ENCODE results near the gene SOX6. TPM values are rescaled to one million over a fixed set of nuclear protein-coding genes. Genes with fewer than 3 reads are reported as not detected.
"Not testable (repeated sequence)": the region's sequence is repeated elsewhere in the genome, so short reads cannot be mapped to it uniquely, and the experiment has no call there.

Gene SOX6
- total RNA-seq, 1 experiment from 2014 or later = 7.9 TPM

DNA sequence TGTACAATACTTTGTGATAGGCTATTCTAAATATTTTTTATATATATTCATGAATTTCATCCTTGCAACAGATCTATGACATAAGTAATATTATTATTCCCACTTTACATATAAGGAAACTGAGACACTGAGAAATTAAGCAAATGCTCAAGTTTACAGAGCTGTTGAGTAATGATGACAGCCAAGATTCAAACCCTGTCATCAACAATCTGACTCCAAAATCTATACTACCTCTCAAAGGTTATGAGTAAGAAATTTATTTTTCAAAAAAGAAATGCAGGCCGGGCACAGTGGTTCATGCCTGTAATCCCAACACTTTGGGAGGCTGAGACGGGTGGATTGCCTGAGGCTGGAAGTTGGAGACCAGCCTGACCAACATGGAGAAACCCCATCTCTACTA, 22.6 kb upstream of the SOX6 start:
- Histone ChIP-seq H3K27me3 (no peaks in the 10 kb centered on the region), H3K27ac (no peak overlapping the region), H3K36me3 (no peaks in the 10 kb centered on the region), H3K9me3 (replicated peaks) (no peaks in the 10 kb centered on the region), H3K4me3 (no peak overlapping the region), H3K4me1 (no peaks in the 10 kb centered on the region)
- no peak for DNase-seq

DNA sequence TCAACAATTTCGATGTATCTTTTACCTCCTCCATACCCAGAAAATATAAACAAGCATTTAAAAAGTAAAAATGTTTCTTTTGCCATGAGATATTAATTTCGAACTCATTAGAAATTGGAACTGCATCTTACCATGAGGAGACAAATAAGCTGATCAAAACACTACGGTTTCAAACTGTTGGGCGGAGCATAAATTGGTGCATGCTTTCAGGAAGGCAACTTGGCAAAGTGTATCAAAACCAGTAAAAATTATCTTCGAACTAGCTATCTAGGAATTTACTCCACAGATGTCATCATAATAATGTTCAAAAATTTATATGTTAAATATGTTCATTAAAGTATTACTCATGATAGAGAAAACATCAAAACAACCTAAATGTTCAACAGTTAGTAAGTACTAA, 21.4 kb upstream of the SOX6 start:
- no peak overlapping the region for H3K27ac ChIP-seq
- no peaks in the 10 kb centered on the region for H3K4me1 ChIP-seq
- no peak overlapping the region for H3K4me3 ChIP-seq
- no peaks in the 10 kb centered on the region for H3K9me3 ChIP-seq (replicated peaks)
- DNase-seq = no peak
- no peaks in the 10 kb centered on the region for H3K36me3 ChIP-seq
- no peaks in the 10 kb centered on the region for H3K27me3 ChIP-seq

DNA sequence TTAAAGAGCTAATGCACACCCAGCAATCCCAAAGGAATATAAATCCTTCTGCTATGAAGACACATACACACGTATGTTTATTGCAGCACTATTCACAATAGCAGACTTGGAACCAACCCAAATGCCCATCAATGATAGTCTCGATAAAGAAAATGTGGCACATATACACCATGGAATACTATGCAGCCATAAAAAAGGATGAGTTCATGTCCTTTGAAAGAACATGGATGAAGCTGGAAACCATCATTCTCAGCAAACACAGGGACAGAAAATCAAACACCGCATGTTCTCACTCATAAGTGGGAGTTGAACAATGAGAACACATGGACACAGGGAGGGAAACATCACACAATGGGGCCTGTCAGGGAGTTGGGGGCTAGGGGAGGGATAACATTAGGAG, 19.3 kb upstream of the SOX6 start:
- H3K4me1 ChIP-seq; H3K36me3 ChIP-seq; H3K27me3 ChIP-seq; H3K9me3 ChIP-seq (replicated peaks); H3K27ac ChIP-seq; DNase-seq; H3K4me3 ChIP-seq: not testable (repeated sequence)

DNA sequence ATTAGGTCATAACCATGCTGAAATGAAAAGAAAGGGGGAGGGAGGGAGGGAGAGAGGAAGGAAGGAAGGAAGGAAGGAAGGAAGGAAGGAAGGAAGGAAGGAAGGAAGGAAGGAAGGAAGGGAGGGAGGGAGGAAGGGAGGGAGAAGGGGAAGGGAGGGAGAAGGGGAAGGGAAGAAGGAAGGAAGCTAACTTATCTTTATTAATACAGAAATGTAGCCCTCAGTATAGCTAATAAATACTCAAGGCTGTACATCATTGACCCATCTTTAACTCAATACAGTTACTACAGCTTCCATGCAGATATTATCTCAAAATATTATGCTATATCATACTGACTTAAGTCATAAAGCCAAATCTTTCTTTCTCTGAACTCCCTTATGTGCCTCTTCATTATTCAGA, 17.4 kb upstream of the SOX6 start:
- no peaks in the 10 kb centered on the region for H3K4me1 ChIP-seq
- no peak for DNase-seq
- no peak overlapping the region for H3K27ac ChIP-seq
- H3K27me3 ChIP-seq = no peaks in the 10 kb centered on the region
- no peaks in the 10 kb centered on the region for H3K36me3 ChIP-seq
- no peak overlapping the region for H3K4me3 ChIP-seq
- H3K9me3 ChIP-seq (replicated peaks) = no peaks in the 10 kb centered on the region

DNA sequence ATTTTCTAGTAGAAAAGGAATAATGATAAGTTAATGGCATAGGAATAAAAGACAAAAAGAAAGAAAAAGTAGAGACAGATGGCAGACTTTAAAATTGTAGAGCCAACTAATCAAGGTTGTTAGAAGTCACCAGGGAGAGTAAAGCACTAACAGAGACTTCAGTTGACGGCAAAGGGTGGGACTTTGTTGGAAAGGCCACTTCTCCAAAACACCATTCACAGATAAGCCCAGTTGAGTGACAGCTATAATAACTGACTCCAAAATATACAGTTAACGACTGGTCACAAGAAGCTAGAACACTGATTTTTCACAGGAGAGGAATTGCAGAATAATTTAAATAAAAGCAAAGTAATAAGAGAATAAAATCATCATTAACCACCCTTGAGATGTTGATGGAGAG, 16.0 kb upstream of the SOX6 start:
- Histone ChIP-seq H3K27me3 (no peaks in the 10 kb centered on the region), H3K27ac (no peak overlapping the region), H3K4me3 (no peak overlapping the region), H3K4me1 (no peaks in the 10 kb centered on the region), H3K36me3 (no peaks in the 10 kb centered on the region), H3K9me3 (replicated peaks) (no peaks in the 10 kb centered on the region)
- DNase-seq = no peak

DNA sequence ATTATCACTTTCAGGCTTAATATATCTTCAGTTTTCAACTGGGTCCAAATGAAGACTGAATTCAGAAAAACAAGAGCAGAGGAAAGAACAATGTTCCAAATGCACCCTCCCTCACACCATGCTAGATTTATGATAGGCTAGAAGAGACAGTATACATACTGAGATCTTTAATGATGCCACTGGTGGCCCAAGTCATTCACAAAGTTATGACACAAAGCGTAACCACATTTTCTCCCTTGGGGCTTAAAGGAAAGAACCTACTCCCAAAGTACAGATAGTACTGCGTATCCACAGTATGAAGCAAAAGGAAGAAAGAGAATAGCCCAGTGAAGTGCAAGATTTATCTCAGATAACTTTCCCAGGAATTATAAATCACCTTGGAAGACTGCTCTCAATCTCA, 10.9 kb upstream of the SOX6 start:
- no peak for DNase-seq
- Histone ChIP-seq H3K4me3 (no peak overlapping the region), H3K9me3 (replicated peaks) (no peaks in the 10 kb centered on the region), H3K4me1 (no peaks in the 10 kb centered on the region), H3K27me3 (no peaks in the 10 kb centered on the region), H3K27ac (no peak overlapping the region), H3K36me3 (no peaks in the 10 kb centered on the region)

DNA sequence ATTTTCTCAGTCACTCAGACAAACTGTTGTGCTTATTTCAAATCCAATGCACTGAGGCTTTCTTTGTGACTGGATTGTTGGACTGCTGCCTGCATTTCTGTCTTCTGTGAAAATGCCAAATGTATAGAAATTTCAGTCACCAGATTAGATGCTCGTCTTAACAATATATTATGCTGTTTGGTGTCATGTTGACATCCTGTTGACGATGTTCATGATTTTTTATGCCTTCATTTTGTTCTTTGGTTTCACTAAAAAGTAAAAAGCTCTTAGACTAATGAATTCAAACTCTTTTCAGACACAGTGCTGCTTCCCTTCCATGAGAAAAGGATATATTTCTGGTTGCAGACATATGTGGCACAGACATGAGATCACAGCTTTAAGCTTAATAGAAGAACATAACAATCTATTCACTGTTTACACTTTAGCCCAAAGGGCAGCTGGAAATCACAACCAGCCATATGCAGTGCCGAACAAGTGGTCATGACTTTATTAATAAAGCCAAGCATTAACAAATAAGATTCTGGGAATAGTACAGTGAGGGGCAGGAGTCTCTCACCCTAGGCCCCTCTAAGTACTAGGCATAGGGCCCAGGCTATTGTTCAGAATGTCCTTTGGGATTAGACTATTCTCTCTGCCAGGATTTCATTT, 9.4 kb upstream of the SOX6 start:
- peak in 1 of 2 experiments; percentile 37 for DNase-seq
- peaks cover 9% of the 10 kb centered on the region; the same call in 1 of the 2 replicates for H3K4me1 ChIP-seq

DNA sequence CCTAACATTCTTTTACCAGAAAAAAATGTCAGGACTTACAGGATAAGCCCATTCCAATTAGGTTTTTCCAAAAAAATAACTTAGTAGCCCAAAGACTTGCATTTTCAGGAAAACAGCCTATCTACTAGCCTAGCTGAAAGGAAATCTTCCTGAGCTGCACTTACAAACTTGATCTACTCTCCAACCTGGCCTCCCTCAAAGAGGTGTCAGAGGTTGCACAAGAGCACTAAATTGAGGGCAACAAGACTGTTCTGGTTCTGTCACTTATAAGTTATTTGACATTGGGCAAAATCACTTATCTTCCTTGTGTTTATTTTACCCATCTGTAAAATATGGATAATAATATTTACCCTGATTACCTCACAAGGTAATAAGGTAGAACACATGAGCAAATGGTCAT, 7.9 kb upstream of the SOX6 start:
- no peak overlapping the region for H3K27ac ChIP-seq
- no peak for DNase-seq
- H3K36me3 ChIP-seq = no peaks in the 10 kb centered on the region
- no peaks in the 10 kb centered on the region for H3K9me3 ChIP-seq (replicated peaks)
- peaks cover 9% of the 10 kb centered on the region; the same call in 1 of the 2 replicates for H3K4me1 ChIP-seq
- H3K27me3 ChIP-seq = no peaks in the 10 kb centered on the region
- H3K4me3 ChIP-seq = no peak overlapping the region

More for the DNA sequence above, 9.4 kb upstream of the SOX6 start:
- H3K9me3 ChIP-seq (replicated peaks) = no peaks in the 10 kb centered on the region
- H3K36me3 ChIP-seq = no peaks in the 10 kb centered on the region
- H3K27me3 ChIP-seq = no peaks in the 10 kb centered on the region
- H3K4me3 ChIP-seq = no peak overlapping the region
- H3K27ac ChIP-seq = no peak overlapping the region

DNA sequence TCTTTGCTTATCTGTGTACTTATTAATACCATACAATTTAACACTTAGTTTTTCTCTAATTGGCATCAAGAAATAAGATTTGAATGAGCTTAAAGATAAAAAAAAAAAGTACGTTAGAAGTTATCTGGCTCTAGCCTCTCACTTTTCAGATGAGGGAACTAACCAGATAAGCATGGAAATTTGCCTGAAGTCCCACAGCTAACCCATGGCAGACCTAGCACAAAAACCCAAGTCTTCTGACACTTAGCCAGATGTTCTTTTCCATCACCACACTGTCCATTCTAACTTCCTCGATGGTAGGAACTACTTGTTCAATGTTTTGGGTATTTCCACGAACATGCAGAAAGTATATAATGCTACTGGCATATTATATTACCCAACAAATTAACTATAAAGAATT, 7.4 kb upstream of the SOX6 start:
- no peak overlapping the region for H3K27ac ChIP-seq
- H3K4me1 ChIP-seq = peaks cover 9% of the 10 kb centered on the region; the same call in 1 of the 2 replicates
- H3K36me3 ChIP-seq = no peaks in the 10 kb centered on the region
- DNase-seq = peak in 1 of 2 experiments; percentile 57
- no peaks in the 10 kb centered on the region for H3K9me3 ChIP-seq (replicated peaks)
- no peak overlapping the region for H3K4me3 ChIP-seq
- no peaks in the 10 kb centered on the region for H3K27me3 ChIP-seq

DNA sequence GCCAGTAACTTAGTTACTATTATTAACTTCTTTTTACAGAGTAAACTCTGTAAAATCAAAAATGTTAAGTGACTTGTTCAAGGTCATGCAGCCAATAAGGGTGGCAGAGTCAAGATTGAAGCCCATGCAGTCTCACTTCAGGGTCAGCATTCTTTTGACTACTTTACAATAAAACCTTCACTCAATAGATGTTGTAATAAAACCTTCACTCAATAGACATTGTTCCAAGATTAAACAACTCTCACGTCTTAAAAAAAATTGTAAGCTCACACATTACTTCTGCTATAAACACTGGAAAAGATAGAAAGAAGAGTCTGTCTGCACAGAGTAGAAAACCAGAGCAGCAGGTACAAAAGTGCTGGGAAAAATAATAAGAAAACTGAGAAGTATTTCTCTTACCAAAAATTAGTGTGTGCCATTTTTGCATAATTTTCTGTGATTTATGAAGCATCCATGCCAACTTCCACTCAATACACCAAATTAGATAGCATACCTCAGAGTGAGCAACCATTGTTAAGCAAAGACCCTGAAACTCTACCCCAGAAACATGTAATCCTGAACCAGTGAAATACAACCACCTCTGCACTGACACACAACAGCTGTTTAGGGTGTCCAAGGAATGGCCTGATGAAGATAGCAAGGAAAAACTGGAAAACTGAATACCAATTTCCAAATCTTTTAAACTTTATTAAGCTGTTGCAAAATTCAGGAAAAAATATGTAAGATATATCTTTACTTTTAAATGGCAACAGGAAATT, 4.9 kb upstream of the SOX6 start:
- no peaks in the 10 kb centered on the region for H3K27me3 ChIP-seq
- H3K4me1 ChIP-seq = peaks cover 14% of the 10 kb centered on the region
- DNase-seq = peak; percentile 19 to 70
- H3K27ac ChIP-seq = no peak overlapping the region
- H3K4me3 ChIP-seq = no peak overlapping the region
- H3K9me3 ChIP-seq (replicated peaks) = no peaks in the 10 kb centered on the region
- H3K36me3 ChIP-seq = no peaks in the 10 kb centered on the region

DNA sequence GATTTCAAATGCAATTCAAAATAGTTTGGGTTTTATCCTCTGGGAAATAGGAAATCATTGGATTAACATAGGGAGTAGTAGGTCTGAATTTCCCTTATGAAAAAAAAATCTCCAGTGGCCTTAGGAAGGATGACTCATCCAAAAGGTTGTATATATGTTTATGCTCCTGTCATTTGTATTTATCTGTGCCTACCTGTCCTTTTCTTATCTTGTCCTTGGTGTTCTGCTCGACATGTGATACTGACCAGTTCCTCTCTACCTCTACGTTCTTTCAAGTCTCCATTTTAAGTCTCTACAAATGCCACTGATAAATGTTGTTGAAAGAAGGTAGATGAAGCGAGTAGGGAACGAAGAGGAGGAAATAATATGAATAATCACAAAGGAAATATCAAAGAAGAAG, 3.0 kb upstream of the SOX6 start:
- Histone ChIP-seq H3K27ac (no peak overlapping the region), H3K36me3 (no peaks in the 10 kb centered on the region), H3K9me3 (replicated peaks) (no peaks in the 10 kb centered on the region), H3K4me3 (no peak overlapping the region), H3K4me1 (peaks cover 14% of the 10 kb centered on the region), H3K27me3 (no peaks in the 10 kb centered on the region)
- DNase-seq = no peak

DNA sequence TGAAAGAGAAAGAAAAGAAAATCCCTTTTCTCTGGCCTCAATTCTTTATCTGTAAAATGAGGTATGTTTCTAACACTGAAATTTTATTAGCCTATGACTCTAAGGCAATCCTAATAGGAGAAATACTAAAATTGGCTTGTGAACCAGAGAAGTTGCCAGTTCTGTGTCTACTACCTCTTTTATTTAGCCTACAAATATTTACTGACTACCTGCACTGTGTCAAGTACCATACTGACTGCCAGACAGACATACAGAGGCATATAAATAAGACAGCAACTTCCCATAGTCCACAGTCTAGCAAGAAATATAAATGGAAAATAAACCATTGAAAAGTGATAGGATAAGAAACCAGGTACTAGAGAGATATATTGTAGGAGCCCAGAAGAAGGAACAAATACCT, 2.4 kb upstream of the SOX6 start:
- Histone ChIP-seq H3K4me1 (peaks cover 14% of the 10 kb centered on the region), H3K4me3 (no peak overlapping the region), H3K36me3 (no peaks in the 10 kb centered on the region), H3K9me3 (replicated peaks) (no peaks in the 10 kb centered on the region), H3K27me3 (no peaks in the 10 kb centered on the region), H3K27ac (no peak overlapping the region)
- DNase-seq = no peak

DNA sequence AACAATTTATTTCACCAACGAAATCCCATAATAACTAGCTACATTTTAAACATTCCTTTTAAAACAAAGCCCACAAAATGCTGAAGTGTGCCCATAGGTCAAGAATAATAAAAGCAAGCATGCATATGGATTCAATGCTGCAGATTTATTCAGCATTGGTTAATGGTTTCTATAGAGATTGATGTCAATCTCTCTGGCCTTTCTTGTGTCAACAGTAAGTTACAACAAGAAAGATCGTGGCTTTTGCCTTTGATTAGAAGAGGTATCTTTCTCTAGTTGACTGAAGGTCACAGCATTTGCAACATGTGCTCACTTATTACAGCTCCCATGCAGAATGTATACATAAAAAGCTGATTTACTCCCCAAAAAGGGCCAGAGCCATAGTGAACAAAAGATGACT, 1.4 kb upstream of the SOX6 start:
- Histone ChIP-seq H3K9me3 (replicated peaks) (no peaks in the 10 kb centered on the region), H3K36me3 (no peaks in the 10 kb centered on the region), H3K27me3 (no peaks in the 10 kb centered on the region), H3K4me1 (peaks cover 14% of the 10 kb centered on the region), H3K27ac (no peak overlapping the region), H3K4me3 (no peak overlapping the region)
- DNase-seq = no peak

DNA sequence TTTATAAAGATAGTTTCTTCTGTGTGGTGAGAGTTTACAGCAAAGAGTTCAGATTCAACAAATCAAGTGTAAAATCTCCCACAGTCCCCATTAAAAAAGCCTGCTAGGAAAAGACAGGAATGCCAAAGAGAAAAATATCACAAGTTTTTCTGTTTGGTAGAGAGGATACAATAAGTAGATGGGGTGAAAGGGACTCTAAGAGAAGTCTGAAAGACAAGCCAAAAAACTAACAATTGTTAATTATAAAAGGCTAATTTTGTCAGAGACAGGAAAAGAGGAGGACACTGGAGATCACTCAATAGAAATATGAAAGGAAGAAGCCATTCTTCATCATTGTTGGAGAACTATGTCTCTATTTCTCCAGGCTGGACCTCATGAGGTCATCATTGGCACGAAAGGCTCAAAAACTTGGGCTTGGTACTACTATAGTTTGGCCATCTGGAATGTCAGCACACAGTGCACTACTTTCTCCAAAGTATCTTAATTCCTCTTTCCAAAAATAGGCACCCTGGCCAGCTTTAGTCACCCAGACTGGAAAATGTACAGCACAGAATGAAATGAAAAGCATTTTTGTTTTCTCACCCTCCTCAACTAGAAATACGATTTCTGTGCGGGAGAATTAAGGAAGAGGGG, 531 bp upstream of the SOX6 start:
- no peaks in the 10 kb centered on the region for H3K27me3 ChIP-seq
- DNase-seq = no peak
- no peaks in the 10 kb centered on the region for H3K36me3 ChIP-seq
- H3K27ac ChIP-seq = no peak overlapping the region
- peaks cover 13% of the 10 kb centered on the region for H3K4me1 ChIP-seq
- no peak overlapping the region for H3K4me3 ChIP-seq
- H3K9me3 ChIP-seq (replicated peaks) = no peaks in the 10 kb centered on the region

DNA sequence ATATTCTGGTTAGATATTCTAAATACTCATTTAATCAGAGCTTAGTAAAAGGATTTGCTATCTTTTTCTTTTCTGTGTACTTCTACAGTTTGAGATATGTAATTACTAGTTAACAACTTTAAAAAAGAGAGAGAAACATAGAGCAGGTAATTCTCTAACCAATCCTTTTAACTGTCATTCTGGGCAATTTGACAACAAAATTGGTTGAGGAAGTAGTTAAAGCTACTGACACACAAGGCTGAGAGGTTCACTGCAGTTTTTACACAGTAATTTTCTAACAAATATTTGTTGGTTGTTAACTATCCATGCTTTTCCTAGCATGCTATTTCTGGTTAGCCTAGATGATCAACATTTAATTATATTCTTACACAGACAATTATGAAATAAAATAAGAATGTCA, 3.6 kb downstream of the SOX6 start:
- no peak overlapping the region for H3K27ac ChIP-seq
- H3K4me1 ChIP-seq = peaks cover 5% of the 10 kb centered on the region; the same call in 1 of the 2 replicates

More for the DNA sequence above, 3.6 kb downstream of the SOX6 start:
- H3K9me3 ChIP-seq (replicated peaks) = no peaks in the 10 kb centered on the region
- no peaks in the 10 kb centered on the region for H3K27me3 ChIP-seq
- H3K4me3 ChIP-seq = no peak overlapping the region
- no peaks in the 10 kb centered on the region for H3K36me3 ChIP-seq
- no peak for DNase-seq

All from SJCRH30 (cell line).